ENCODE results near the gene WWOX.

- no peak for TF ChIP-seq TAF1 (IDR thresholded peaks at IDR 0.05; ENCODE audit: low read depth, low read length)
- no peak for TF ChIP-seq POLR2A (IDR thresholded peaks at IDR 0.05; ENCODE audit: low read depth, low read length)
- no peak for TF ChIP-seq POLR2AphosphoS5 (IDR thresholded peaks at IDR 0.05; ENCODE audit: low read depth, low read length)
- TF ChIP-seq POU2F2 (IDR thresholded peaks at IDR 0.05; ENCODE audit: low read depth, low read length): no peak
- TF ChIP-seq SPI1 (IDR thresholded peaks at IDR 0.05; ENCODE audit: low read depth, low read length): no peak
These were observed 717.8 kb downstream of the WWOX start for GRCh38 chr16:78817200-78817739.

Data from GM12891 (cell line).